ENCODE results near the gene CDK9.
A peak's percentile ranks its signal among the peaks of the same experiment; 100 is the strongest.

DNA sequence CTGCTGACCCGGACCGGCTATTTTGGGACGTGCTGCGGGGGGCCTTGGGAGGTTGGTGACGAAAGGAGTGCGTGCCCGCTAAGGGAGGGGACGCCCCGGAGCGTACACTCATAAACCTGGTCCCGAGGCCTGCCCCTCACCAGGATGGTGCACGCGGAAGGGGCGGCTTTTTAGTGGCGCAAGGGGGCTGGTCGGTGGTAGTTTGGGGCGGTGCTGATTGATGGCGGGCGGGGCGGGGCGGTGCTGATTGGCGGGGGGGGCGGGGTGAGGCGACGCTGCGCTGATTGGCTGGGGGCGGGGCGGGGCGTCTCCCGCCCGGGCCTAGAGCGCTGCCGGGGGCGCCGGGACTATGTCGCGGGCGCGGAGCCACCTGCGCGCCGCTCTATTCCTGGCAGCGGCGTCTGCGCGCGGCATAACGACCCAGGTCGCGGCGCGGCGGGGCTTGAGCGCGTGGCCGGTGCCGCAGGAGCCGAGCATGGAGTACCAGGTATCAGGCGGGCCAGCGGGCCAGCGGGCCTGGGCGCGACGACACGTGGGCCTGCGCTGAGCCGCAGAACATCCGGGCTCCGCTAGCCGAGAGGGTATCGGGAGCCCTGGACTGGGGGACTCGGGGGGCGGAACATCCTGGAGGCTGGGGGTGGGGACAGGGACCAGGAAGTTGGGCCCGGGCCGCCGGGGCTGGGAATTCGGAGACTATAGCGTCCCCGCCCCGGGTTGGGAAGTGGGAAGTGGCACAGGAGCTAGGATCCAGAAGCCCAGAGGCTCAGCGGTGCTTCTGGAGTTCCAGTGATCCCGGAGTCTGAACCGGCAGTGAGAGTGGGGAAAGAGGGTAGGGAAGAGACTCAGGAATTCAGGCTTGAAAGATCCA lies 17.0 kb downstream of the CDK9 start, which contains the start of gene FPGS:
- TF ChIP-seq, protein P1, sequence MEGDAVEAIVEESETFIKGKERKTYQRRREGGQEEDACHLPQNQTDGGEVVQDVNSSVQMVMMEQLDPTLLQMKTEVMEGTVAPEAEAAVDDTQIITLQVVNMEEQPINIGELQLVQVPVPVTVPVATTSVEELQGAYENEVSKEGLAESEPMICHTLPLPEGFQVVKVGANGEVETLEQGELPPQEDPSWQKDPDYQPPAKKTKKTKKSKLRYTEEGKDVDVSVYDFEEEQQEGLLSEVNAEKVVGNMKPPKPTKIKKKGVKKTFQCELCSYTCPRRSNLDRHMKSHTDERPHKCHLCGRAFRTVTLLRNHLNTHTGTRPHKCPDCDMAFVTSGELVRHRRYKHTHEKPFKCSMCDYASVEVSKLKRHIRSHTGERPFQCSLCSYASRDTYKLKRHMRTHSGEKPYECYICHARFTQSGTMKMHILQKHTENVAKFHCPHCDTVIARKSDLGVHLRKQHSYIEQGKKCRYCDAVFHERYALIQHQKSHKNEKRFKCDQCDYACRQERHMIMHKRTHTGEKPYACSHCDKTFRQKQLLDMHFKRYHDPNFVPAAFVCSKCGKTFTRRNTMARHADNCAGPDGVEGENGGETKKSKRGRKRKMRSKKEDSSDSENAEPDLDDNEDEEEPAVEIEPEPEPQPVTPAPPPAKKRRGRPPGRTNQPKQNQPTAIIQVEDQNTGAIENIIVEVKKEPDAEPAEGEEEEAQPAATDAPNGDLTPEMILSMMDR (conservative IDR thresholded peaks at IDR 0.05; ENCODE audit: low read depth, low read length): no peak
- TF ChIP-seq CHD1 (IDR thresholded peaks at IDR 0.05; ENCODE audit: low read depth, low read length) (no peak), POLR2A (IDR thresholded peaks at IDR 0.05; ENCODE audit: low read depth, low read length) (peak; percentile 78), RFX5 (IDR thresholded peaks at IDR 0.05; ENCODE audit: low read depth, low read length) (no peak), RAD21 (IDR thresholded peaks at IDR 0.05; ENCODE audit: low read length) (no peak), MAZ (IDR thresholded peaks at IDR 0.05; ENCODE audit: borderline replicate concordance, low read depth, low read length) (peak; percentile 70; the same call in 1 of the 2 replicates), MAFK (IDR thresholded peaks at IDR 0.05; ENCODE audit: low read depth, low read length) (no peak), SMC3 (IDR thresholded peaks at IDR 0.05; ENCODE audit: low read depth, low read length) (no peak)
- TF ChIP-seq, protein P2, sequence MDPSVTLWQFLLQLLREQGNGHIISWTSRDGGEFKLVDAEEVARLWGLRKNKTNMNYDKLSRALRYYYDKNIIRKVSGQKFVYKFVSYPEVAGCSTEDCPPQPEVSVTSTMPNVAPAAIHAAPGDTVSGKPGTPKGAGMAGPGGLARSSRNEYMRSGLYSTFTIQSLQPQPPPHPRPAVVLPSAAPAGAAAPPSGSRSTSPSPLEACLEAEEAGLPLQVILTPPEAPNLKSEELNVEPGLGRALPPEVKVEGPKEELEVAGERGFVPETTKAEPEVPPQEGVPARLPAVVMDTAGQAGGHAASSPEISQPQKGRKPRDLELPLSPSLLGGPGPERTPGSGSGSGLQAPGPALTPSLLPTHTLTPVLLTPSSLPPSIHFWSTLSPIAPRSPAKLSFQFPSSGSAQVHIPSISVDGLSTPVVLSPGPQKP (IDR thresholded peaks at IDR 0.05; ENCODE audit: borderline replicate concordance, low read depth, low read length): no peak
- TF ChIP-seq, protein P3, sequence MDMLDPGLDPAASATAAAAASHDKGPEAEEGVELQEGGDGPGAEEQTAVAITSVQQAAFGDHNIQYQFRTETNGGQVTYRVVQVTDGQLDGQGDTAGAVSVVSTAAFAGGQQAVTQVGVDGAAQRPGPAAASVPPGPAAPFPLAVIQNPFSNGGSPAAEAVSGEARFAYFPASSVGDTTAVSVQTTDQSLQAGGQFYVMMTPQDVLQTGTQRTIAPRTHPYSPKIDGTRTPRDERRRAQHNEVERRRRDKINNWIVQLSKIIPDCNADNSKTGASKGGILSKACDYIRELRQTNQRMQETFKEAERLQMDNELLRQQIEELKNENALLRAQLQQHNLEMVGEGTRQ (IDR thresholded peaks at IDR 0.05; ENCODE audit: low read depth, low read length): peak; percentile 78
